ENCODE measurements around the gene PRICKLE2. TPM values are rescaled to one million over a fixed set of nuclear protein-coding genes. Genes with fewer than 3 reads are reported as not detected.

Gene PRICKLE2
- total and polyA plus RNA-seq, 2 donors (not counting 3 experiments of a cell fraction or from before 2014, with no cell fraction given): 3.0 to 7.1 TPM

DNA sequence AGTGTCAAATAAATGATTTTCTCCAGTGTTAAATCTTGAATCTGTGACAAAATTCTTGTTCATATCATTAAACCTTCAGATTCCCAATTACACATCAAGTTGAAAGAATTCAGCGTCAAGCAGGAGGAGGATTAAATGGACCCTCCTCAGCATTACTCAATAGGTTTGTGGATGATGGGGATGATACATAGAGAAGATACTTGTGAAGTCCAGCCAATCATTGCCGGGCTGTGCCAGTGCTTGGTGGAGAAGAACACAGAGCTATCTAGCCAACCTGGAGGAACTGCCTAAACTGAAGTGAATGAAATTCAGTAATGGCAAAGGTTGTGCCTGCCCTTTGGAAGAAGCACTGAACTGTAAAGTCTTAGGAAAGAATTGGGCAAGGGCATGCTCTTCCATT, 47.0 kb upstream of the PRICKLE2 start:
- H3K27ac ChIP-seq (ENCODE audit: insufficient read depth, low read depth, low read length): no peak overlapping the region
- no peak for FAIRE-seq
- intact Hi-C loops (cut with micrococcal nuclease): no loop called here
- DNase-seq (ENCODE audit: low read depth, low spot score): no peak
- no TSS peak for BruUV-seq (replicated peaks)
- ChIA-PET POLR2A (no interaction called here), CTCF (no interaction called here)
- H3K4me2 ChIP-seq (ENCODE audit: insufficient read depth, low read length): no peak overlapping the region
- no peaks in the 10 kb centered on the region for H3K79me2 ChIP-seq (ENCODE audit: control insufficient read depth, insufficient read depth, low read length)
- no peaks in the 10 kb centered on the region for H3K9me1 ChIP-seq (replicated peaks; ENCODE audit: control insufficient read depth, extremely low read depth, insufficient read depth, low read length)
- no peak overlapping the region for H3K9ac ChIP-seq (replicated peaks; ENCODE audit: extremely low read depth, insufficient read depth, low read length)
- dilution Hi-C loops (cut with MboI; ENCODE audit: extremely low pct_ligation_motif_present, low sequenced_read_pairs): no loop called here
- peaks cover 5 to 13% of the 10 kb centered on the region in 2 experiments for H3K27me3 ChIP-seq (ENCODE audit: control insufficient read depth in 2 of 2, insufficient read depth in 2 of 2, low read length in 2 of 2)
- no peaks in the 10 kb centered on the region for H4K20me1 ChIP-seq (replicated peaks; ENCODE audit: control insufficient read depth, extremely low read depth, insufficient read depth, low read length)
- no peak overlapping the region for H3K4me3 ChIP-seq (replicated peaks in 1 of 3; ENCODE audit: insufficient read depth in 1 of 3, low read depth in 1 of 3, low read length in 3 of 3)
- H3K36me3 ChIP-seq (ENCODE audit: control insufficient read depth in 2 of 2, extremely low read depth in 1 of 2, insufficient read depth in 2 of 2, low read length in 2 of 2): no peaks in the 10 kb centered on the region
- H3K9me3 ChIP-seq (replicated peaks; ENCODE audit: control insufficient read depth, insufficient read depth, low read length): no peaks in the 10 kb centered on the region
- TF ChIP-seq EZH2 (IDR thresholded peaks at IDR 0.05; ENCODE audit: borderline replicate concordance, low read depth, low read length, severe bottlenecking): no peak
- TF ChIP-seq, protein P1, sequence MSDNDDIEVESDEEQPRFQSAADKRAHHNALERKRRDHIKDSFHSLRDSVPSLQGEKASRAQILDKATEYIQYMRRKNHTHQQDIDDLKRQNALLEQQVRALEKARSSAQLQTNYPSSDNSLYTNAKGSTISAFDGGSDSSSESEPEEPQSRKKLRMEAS (IDR thresholded peaks at IDR 0.05; ENCODE audit: insufficient read depth, insufficient read length): no peak
- no peak for TF ChIP-seq POLR2AphosphoS5 (IDR thresholded peaks at IDR 0.05; ENCODE audit: insufficient read depth, low read depth, low read length)
- TF ChIP-seq CTCF (IDR thresholded peaks at IDR 0.05; ENCODE audit: extremely low read depth in 1 of 2, insufficient read depth in 1 of 2, low read depth in 1 of 2, low read length in 2 of 2): no peak
- no peak for TF ChIP-seq FOS (IDR thresholded peaks at IDR 0.05; ENCODE audit: borderline replicate concordance, insufficient read depth, low read length)
- no peak for TF ChIP-seq GATA2 (IDR thresholded peaks at IDR 0.05; ENCODE audit: insufficient read depth, insufficient read length, low read depth, low read length)
- peaks cover 7% of the 10 kb centered on the region for H3K4me1 ChIP-seq (ENCODE audit: control insufficient read depth, extremely low read depth, insufficient read depth, low read length)
- no peak overlapping the region for H2AFZ ChIP-seq (ENCODE audit: low read depth, low read length)
